Spinal cord (tissue), 10 donors: ENCODE measurements around the gene KIF26A. TPM values are rescaled to one million over a fixed set of nuclear protein-coding genes. Genes with fewer than 3 reads are reported as not detected.

ENCODE experiments used
- DNase-seq, 6 donors: peaks; one replicate each; pipeline versions ENCODE4 v3.0.0 to v3.0.0-alpha.2; 2013 to 2015; ENCODE audit warnings: low spot score in 6 of 6, low read depth in 4 of 6
- H3K27ac ChIP-seq: one replicate; pipeline ENCODE4 v1.5.1; 2013; ENCODE audit warnings: low read depth, low read length, control low read depth
- H3K27me3 ChIP-seq: one replicate; pipeline ENCODE4 v1.6.1; 2013; ENCODE audit warnings: low read length; ENCODE audit not compliant: control insufficient read depth, insufficient read depth
- H3K36me3 ChIP-seq: one replicate; pipeline ENCODE4 v1.6.1; 2013; ENCODE audit warnings: low read length; ENCODE audit not compliant: control insufficient read depth, insufficient read depth
- H3K4me1 ChIP-seq: one replicate; pipeline ENCODE4 v1.6.1; 2013; ENCODE audit warnings: low read length; ENCODE audit not compliant: control insufficient read depth, insufficient read depth
- H3K4me3 ChIP-seq: one replicate; pipeline ENCODE4 v1.5.1; 2013; ENCODE audit warnings: low read depth, low read length, control low read depth
- H3K9me3 ChIP-seq: one replicate; pipeline ENCODE4 v1.6.1; 2013; ENCODE audit warnings: low read length; ENCODE audit not compliant: control insufficient read depth, insufficient read depth
- WGBS: methylation state at CpG from one replicate; pipeline ENCODE4 v1.1.5; 2013; ENCODE audit warnings: missing lambda C conversion rate; ENCODE audit not compliant: insufficient coverage; 5-methylcytosine and 5-hydroxymethylcytosine counted together
- polyA plus RNA-seq, 2 donors: library from polyadenylated mRNA; unstranded; fragments of 120-200 nt; gene quantifications; one replicate each; pipeline ENCODE4 v1.2.1, GENCODE V29; 2013; ENCODE audit not compliant: insufficient read length in 2 of 2
- total RNA-seq, 2 donors: library from RNA; depleted of rRNA in 1 of 2; stranded (reverse); fragments of 120-200 nt in 1 of 2; fragments of >200 nt in 1 of 2; gene quantifications; one replicate each; pipeline versions ENCODE4 v1.2.3 to v1.2.4, GENCODE V29; 2013 to 2014
- donor health status: healthy.

KIF26A gene
- total and polyA plus RNA-seq, 4 donors = 4.3 to 15.5 (median 10.0) TPM

GRCh38 chr14:104195361-104195760 is 57.0 kb downstream of the KIF26A start:
- Histone ChIP-seq H3K4me1 (peaks cover 33% of the 10 kb centered on the region), H3K9me3 (no peaks in the 10 kb centered on the region), H3K36me3 (no peaks in the 10 kb centered on the region), H3K27ac (no peak overlapping the region), H3K27me3 (peaks cover 5% of the 10 kb centered on the region), H3K4me3 (no peak overlapping the region)
- no peak for DNase-seq
- WGBS = 89% methylated on average over 16 of the region's 16 CpGs

- no peaks in the 10 kb centered on the region for H3K36me3 ChIP-seq
- peak in 2 of 6 donors; percentile 54 to 85 for DNase-seq
- peaks cover 38% of the 10 kb centered on the region for H3K4me1 ChIP-seq
- peaks cover 5% of the 10 kb centered on the region for H3K27me3 ChIP-seq
- 11% methylated on average over 16 of the region's 17 CpGs for WGBS
- H3K4me3 ChIP-seq = no peak overlapping the region
- H3K9me3 ChIP-seq = no peaks in the 10 kb centered on the region
- H3K27ac ChIP-seq = no peak overlapping the region
Observed at GRCh38 chr14:104195878-104196277, 57.5 kb downstream of the KIF26A start.

GRCh38 chr14:104196461-104197140 is 58.2 kb downstream of the KIF26A start:
- Histone ChIP-seq H3K27me3 (peaks cover 5% of the 10 kb centered on the region), H3K9me3 (no peaks in the 10 kb centered on the region), H3K4me3 (no peak overlapping the region), H3K4me1 (peaks cover 45% of the 10 kb centered on the region), H3K27ac (no peak overlapping the region), H3K36me3 (no peaks in the 10 kb centered on the region)
- DNase-seq = peak in 2 of 6 donors; percentile 70 to 76
- 28% methylated on average over 11 of the region's 14 CpGs for WGBS

- DNase-seq = no peak
- no peak overlapping the region for H3K4me3 ChIP-seq
- peaks cover 55% of the 10 kb centered on the region for H3K4me1 ChIP-seq
- no peaks in the 10 kb centered on the region for H3K9me3 ChIP-seq
- H3K36me3 ChIP-seq = no peaks in the 10 kb centered on the region
- H3K27ac ChIP-seq = no peak overlapping the region
- WGBS = 95% methylated on average over 5 of the region's 5 CpGs
- peaks cover 5% of the 10 kb centered on the region for H3K27me3 ChIP-seq
Observed at GRCh38 chr14:104197449-104198247, 59.3 kb downstream of the KIF26A start.

- no peak overlapping the region for H3K27ac ChIP-seq
- H3K9me3 ChIP-seq = no peaks in the 10 kb centered on the region
- H3K27me3 ChIP-seq = peaks cover 4% of the 10 kb centered on the region
- no peaks in the 10 kb centered on the region for H3K36me3 ChIP-seq
- H3K4me1 ChIP-seq = peaks cover 62% of the 10 kb centered on the region
- H3K4me3 ChIP-seq = no peak overlapping the region
- WGBS = 62% methylated on average over 17 of the region's 23 CpGs
- DNase-seq = peak in 2 of 6 donors; percentile 27 to 61
Observed at GRCh38 chr14:104199266-104199895, 61.0 kb downstream of the KIF26A start.

- no peaks in the 10 kb centered on the region for H3K36me3 ChIP-seq
- no peak overlapping the region for H3K27ac ChIP-seq
- H3K4me1 ChIP-seq = peaks cover 62% of the 10 kb centered on the region
- 40% methylated on average over 12 of the region's 14 CpGs for WGBS
- no peak overlapping the region for H3K4me3 ChIP-seq
- H3K27me3 ChIP-seq = peaks cover 2% of the 10 kb centered on the region
- no peaks in the 10 kb centered on the region for H3K9me3 ChIP-seq
- DNase-seq = peak in 2 of 6 donors; percentile 65 to 76
Observed at GRCh38 chr14:104200106-104200505, 61.7 kb downstream of the KIF26A start.

GRCh38 chr14:104200591-104200990 is 62.2 kb downstream of the KIF26A start:
- no peak overlapping the region for H3K27ac ChIP-seq
- DNase-seq = no peak
- H3K9me3 ChIP-seq = no peaks in the 10 kb centered on the region
- H3K4me1 ChIP-seq = peaks cover 58% of the 10 kb centered on the region
- H3K36me3 ChIP-seq = no peaks in the 10 kb centered on the region
- H3K4me3 ChIP-seq = no peak overlapping the region
- 85% methylated on average over 9 of the region's 10 CpGs for WGBS
- H3K27me3 ChIP-seq = peaks cover 2% of the 10 kb centered on the region

GRCh38 chr14:104201063-104201462 is 62.7 kb downstream of the KIF26A start:
- no peaks in the 10 kb centered on the region for H3K27me3 ChIP-seq
- H3K9me3 ChIP-seq = no peaks in the 10 kb centered on the region
- DNase-seq = no peak
- peaks cover 58% of the 10 kb centered on the region for H3K4me1 ChIP-seq
- WGBS = 84% methylated on average over 13 of the region's 13 CpGs
- no peaks in the 10 kb centered on the region for H3K36me3 ChIP-seq
- no peak overlapping the region for H3K27ac ChIP-seq
- no peak overlapping the region for H3K4me3 ChIP-seq

- H3K36me3 ChIP-seq = no peaks in the 10 kb centered on the region
- no peak overlapping the region for H3K4me3 ChIP-seq
- no peaks in the 10 kb centered on the region for H3K9me3 ChIP-seq
- no peak overlapping the region for H3K27ac ChIP-seq
- H3K27me3 ChIP-seq = no peaks in the 10 kb centered on the region
- H3K4me1 ChIP-seq = peaks cover 58% of the 10 kb centered on the region
- DNase-seq = no peak
- WGBS = 90% methylated on average over 9 of the region's 9 CpGs
Observed at GRCh38 chr14:104201496-104201895, 63.1 kb downstream of the KIF26A start.
